ENCODE measurements around the gene UTS2R.

DNA sequence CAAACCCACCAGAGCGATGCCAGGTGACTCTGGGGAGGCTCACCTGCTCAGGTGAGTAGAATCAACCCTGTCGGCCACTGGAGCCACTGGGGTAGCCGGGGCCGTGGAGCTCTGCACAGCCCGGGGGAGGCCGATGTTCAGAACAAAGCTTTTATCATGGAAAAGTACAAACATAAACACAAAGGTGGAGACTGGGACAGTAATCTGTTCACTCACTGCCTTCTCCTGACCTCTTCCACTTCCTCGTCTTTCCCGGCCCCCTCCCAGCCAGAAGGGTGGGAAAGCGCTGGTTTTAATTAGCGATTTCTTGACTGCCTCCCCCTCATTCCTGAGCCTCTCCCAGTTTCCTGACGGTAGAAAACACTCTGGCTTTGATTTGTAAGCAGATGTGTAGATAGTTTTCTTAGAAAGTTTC lies 22.3 kb upstream of the UTS2R start:
- TF ChIP-seq, protein P1, sequence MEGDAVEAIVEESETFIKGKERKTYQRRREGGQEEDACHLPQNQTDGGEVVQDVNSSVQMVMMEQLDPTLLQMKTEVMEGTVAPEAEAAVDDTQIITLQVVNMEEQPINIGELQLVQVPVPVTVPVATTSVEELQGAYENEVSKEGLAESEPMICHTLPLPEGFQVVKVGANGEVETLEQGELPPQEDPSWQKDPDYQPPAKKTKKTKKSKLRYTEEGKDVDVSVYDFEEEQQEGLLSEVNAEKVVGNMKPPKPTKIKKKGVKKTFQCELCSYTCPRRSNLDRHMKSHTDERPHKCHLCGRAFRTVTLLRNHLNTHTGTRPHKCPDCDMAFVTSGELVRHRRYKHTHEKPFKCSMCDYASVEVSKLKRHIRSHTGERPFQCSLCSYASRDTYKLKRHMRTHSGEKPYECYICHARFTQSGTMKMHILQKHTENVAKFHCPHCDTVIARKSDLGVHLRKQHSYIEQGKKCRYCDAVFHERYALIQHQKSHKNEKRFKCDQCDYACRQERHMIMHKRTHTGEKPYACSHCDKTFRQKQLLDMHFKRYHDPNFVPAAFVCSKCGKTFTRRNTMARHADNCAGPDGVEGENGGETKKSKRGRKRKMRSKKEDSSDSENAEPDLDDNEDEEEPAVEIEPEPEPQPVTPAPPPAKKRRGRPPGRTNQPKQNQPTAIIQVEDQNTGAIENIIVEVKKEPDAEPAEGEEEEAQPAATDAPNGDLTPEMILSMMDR (IDR thresholded peaks at IDR 0.05), result no peak
- TF ChIP-seq POLR2A (IDR thresholded peaks at IDR 0.05), result no peak

Measured in body of pancreas (tissue), 4 donors.